Sigmoid colon (tissue), 7 donors: Measurements from ENCODE around the gene ESRRB. TPM values are rescaled to one million over a fixed set of nuclear protein-coding genes. Genes with fewer than 3 reads are reported as not detected.
A peak's percentile ranks its signal among the peaks of the same experiment; 100 is the strongest.

Source experiments
- DNase-seq: peaks from one replicate; pipeline ENCODE4 v3.0.0-alpha.2; 2019
- H3K27ac ChIP-seq, 4 donors: fragments of 200-600 bp; sonication (generic); one replicate each; pipeline ENCODE4 v1.5.1; 2016 to 2019; ENCODE audit warnings: mild to moderate bottlenecking in 1 of 4
- H3K27me3 ChIP-seq, 3 donors: fragments of 200-600 bp; sonication (generic); one replicate each; pipeline ENCODE4 v1.5.1; 2019; ENCODE audit warnings: mild to moderate bottlenecking in 1 of 3
- H3K36me3 ChIP-seq, 4 donors: fragments of 200-600 bp; sonication (generic); one replicate each; pipeline ENCODE4 v1.5.1; 2016 to 2019
- H3K4me1 ChIP-seq, 4 donors: fragments of 200-600 bp; sonication (generic); one replicate each; pipeline ENCODE4 v1.5.1; 2017 to 2019
- H3K4me3 ChIP-seq, 4 donors: fragments of 200-600 bp; sonication (generic); one replicate each; pipeline ENCODE4 v1.5.1; 2017 to 2019; ENCODE audit warnings: mild to moderate bottlenecking in 2 of 4, moderate library complexity in 1 of 4
- H3K9me3 ChIP-seq, 4 donors: fragments of 200-600 bp in 3 of 4; sonication (generic) in 3 of 4; one replicate each; pipeline versions ENCODE4 v1.5.1 to v1.6.1; 2013 to 2019
- EP300 ChIP-seq, 4 donors: sonication (generic); formaldehyde crosslinking; IDR thresholded peaks; one replicate each; pipeline ENCODE4 v1.6.1; 2017; ENCODE audit warnings: antibody characterized with exemption in 4 of 4
- POLR2A ChIP-seq, 2 donors: fragments of 450-650 bp; IDR thresholded peaks; one replicate each; pipeline ENCODE4 v1.6.1; 2016; ENCODE audit warnings: antibody characterized with exemption in 2 of 2, mild to moderate bottlenecking in 2 of 2, moderate library complexity in 2 of 2
- POLR2AphosphoS5 ChIP-seq, 4 donors: sonication (generic); formaldehyde crosslinking; IDR thresholded peaks; one replicate each; pipeline ENCODE4 v1.6.1; 2017; ENCODE audit warnings: antibody characterized with exemption in 4 of 4
- WGBS, 2 donors: extraction: QIAGEN DNeasy Blood & Tissue Kit; methylation state at CpG; one replicate each; pipeline ENCODE4 v1.1.7; 2013; 5-methylcytosine and 5-hydroxymethylcytosine counted together
- intact Hi-C: fragments of 100-400 bp; cut with DNase I; formaldehyde crosslinking; loops from one replicate; pipeline ENCODE4 v1.15.1; 2023
- polyA plus RNA-seq, 3 donors: library from polyadenylated mRNA; stranded (reverse); fragments of 200-250 nt; gene quantifications; one replicate each; pipeline ENCODE4 v1.2.3, GENCODE V29; 2013
- total RNA-seq, 4 donors: library from RNA; depleted of rRNA; stranded (reverse); fragments of >200 nt; gene quantifications; one replicate each; pipeline ENCODE4 v1.1.0, GENCODE V29; 2016
- TF ChIP-seq, protein P1 (sequence below), 4 experiments: fragments of 450-650 bp in 3 of 4; fragments of 200-600 bp in 1 of 4; IDR thresholded peaks; one replicate each; pipeline ENCODE4 v1.5.1; 2016 to 2019; ENCODE audit warnings: antibody characterized with exemption in 4 of 4, mild to moderate bottlenecking in 3 of 4, moderate library complexity in 2 of 4
- donor health status: healthy with polysubstance abuse.
- donor health status: Bipolar disorder and iron deficiency.
- donor health status: healthy.

ESRRB gene
- total and polyA plus RNA-seq, 7 donors = under 0.01 to 0.04 TPM; not detected in 5

DNA sequence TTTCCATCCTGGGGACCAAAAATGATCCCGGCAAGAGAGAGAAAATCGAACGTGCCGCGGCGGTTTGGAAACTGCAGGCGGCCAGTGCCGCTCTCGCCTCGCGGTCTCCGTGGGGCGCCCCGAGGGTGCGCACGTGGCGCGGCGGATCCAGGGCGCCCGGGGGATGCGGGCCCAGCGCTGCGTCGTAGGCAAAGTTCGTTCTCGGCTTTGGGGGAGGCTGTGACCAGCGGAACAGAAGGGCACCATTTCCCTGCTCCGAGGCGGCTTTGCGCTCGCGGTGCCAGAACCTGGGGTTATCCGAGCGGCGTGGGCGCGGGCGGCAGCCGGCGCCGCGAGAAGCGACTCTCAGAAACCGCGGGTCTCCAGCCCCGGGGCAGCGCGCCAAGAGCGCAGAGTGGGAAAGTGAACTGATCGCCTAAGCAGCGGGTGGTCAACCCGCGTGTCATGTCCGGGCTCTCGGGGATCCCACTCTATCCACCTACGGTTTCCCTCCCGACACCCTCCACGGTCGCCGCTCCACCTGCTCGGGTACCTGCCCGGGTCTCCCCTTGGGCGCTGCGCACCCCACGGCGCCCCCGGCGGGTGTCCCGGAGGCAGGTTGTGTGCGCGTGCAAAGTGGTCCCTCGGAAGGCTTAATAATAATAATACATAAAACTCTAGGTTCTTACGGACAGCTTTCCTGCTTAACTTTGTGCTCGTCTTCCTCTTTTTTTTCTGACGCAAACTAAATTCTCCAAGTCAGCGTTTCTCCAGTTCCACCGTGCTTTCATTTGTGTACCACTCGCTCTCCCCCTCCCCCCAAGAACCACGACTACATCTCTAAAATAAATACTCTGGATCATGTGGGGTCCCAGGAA, 1.2 kb downstream of the ESRRB start:
- WGBS, 2 donors = 2 to 7% methylated on average over 80 of the region's 80 CpGs
- DNase-seq = no peak
- H3K4me3 ChIP-seq = peak overlapping the region in 2 of 4 donors; percentile 16 to 27
- peaks cover 0 to 21% (median 19%) of the 10 kb centered on the region in 4 donors for H3K4me1 ChIP-seq
- intact Hi-C loops = no loop called here
- no peak overlapping the region for H3K27ac ChIP-seq
- H3K36me3 ChIP-seq = no peaks in the 10 kb centered on the region
- no peak for TF ChIP-seq POLR2A (IDR thresholded peaks at IDR 0.05)
- no peak for TF ChIP-seq POLR2AphosphoS5 (IDR thresholded peaks at IDR 0.05)
- TF ChIP-seq, protein P1, sequence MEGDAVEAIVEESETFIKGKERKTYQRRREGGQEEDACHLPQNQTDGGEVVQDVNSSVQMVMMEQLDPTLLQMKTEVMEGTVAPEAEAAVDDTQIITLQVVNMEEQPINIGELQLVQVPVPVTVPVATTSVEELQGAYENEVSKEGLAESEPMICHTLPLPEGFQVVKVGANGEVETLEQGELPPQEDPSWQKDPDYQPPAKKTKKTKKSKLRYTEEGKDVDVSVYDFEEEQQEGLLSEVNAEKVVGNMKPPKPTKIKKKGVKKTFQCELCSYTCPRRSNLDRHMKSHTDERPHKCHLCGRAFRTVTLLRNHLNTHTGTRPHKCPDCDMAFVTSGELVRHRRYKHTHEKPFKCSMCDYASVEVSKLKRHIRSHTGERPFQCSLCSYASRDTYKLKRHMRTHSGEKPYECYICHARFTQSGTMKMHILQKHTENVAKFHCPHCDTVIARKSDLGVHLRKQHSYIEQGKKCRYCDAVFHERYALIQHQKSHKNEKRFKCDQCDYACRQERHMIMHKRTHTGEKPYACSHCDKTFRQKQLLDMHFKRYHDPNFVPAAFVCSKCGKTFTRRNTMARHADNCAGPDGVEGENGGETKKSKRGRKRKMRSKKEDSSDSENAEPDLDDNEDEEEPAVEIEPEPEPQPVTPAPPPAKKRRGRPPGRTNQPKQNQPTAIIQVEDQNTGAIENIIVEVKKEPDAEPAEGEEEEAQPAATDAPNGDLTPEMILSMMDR (IDR thresholded peaks at IDR 0.05) = no peak
- no peak for TF ChIP-seq EP300 (IDR thresholded peaks at IDR 0.05)
- H3K9me3 ChIP-seq = no peaks in the 10 kb centered on the region
- H3K27me3 ChIP-seq = peaks cover 23 to 77% (median 48%) of the 10 kb centered on the region in 3 donors

DNA sequence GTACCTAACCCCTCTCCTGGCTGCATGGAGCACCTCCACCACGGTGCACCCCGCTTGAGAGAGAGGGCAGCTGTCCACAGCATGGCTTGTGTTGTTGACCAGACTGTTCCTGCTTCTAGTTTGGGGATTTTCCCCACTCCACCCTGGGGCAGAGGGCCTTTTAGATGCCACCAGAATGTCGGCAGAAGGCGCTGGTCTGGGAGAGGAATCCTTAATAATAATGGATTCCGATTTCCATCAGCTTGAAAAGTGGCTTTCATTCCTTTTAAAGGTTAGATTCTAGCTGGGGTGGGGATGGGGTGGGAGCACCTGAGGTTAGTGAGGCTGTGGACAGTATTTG, 1.8 kb downstream of the ESRRB start:
- no peaks in the 10 kb centered on the region for H3K9me3 ChIP-seq
- no peak for DNase-seq
- 17 to 24% methylated on average over 5 of the region's 5 CpGs for WGBS, 2 donors
- no peak overlapping the region for H3K27ac ChIP-seq
- TF ChIP-seq POLR2A (IDR thresholded peaks at IDR 0.05) (no peak), EP300 (IDR thresholded peaks at IDR 0.05) (no peak), POLR2AphosphoS5 (IDR thresholded peaks at IDR 0.05) (no peak)
- TF ChIP-seq, protein P1 (IDR thresholded peaks at IDR 0.05) = no peak
- peak overlapping the region in 1 of 4 donors; percentile 27 for H3K4me3 ChIP-seq
- H3K36me3 ChIP-seq = no peaks in the 10 kb centered on the region
- peaks cover 23 to 83% (median 51%) of the 10 kb centered on the region in 3 donors for H3K27me3 ChIP-seq
- H3K4me1 ChIP-seq = peaks cover 0 to 21% (median 19%) of the 10 kb centered on the region in 4 donors
- intact Hi-C loops = no loop called here

DNA sequence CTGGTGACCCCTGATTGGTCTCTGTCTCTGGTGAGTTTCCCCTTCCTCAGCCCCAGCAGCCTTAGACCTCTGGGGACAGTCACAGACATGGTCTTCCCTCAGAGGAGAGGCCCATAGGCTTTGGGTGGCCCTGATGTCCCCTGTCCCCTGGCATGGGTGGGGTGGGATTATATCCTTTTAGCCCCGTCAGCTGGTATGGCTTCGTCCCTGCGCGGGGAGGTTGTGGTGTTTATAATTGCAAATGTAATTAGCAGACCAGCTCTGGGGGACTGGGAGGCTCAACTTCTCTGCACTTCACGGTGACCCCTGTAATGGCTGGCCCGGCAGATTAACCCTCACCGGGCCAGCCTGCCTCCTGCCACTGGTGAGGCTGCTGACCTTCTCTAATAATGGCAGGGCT, 5.1 kb downstream of the ESRRB start:
- Histone ChIP-seq H3K9me3 (no peaks in the 10 kb centered on the region), H3K4me3 (no peak overlapping the region), H3K27me3 (peaks cover 21 to 93% (median 38%) of the 10 kb centered on the region in 3 donors), H3K36me3 (no peaks in the 10 kb centered on the region), H3K4me1 (peaks cover 0 to 17% (median 16%) of the 10 kb centered on the region in 4 donors), H3K27ac (no peak overlapping the region)
- intact Hi-C loops = loop anchor here (10.0 kb wide), 1 partner anchor 676 kb away; no protein-coding TSS in a partner anchor
- 27 to 39% methylated on average over 7 of the region's 7 CpGs for WGBS, 2 donors
- DNase-seq = no peak
- TF ChIP-seq POLR2A (IDR thresholded peaks at IDR 0.05) (no peak), EP300 (IDR thresholded peaks at IDR 0.05) (no peak), POLR2AphosphoS5 (IDR thresholded peaks at IDR 0.05) (no peak)
- TF ChIP-seq, protein P1 (IDR thresholded peaks at IDR 0.05) = no peak

DNA sequence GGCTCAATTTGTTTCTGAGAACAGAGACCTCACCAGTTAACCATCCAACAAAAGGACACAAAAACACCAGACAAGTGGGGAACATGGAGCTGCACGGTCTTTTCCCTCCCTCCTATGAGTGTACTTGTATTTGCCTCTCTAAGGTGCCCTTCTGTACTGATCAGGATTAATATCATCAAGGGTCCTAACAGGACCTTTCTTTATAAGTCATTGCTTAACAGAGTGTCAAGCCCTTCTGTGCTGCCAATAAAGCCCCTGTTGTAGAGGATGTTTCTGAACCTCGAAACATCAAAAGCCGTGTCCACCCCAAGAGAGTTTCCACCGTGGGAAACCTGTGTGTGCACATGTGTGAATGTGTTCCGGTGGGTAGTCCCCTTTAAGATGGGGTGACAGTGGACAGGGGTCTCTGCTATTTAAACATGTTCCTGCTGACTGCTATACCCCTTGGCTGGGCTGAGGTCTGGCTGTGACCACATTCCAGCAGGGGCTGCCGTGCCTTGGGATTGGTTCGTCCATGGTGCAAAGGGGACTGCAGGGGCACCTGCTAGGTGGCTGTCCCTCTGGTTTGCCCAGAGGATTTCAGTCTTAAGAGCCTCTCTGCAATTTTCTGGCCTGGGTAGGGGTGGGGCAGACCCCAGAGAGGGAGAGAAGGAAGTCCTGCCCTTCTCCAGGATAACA, 6.0 kb downstream of the ESRRB start:
- Histone ChIP-seq H3K27ac (no peak overlapping the region), H3K9me3 (no peaks in the 10 kb centered on the region), H3K36me3 (no peaks in the 10 kb centered on the region), H3K4me1 (peaks cover 0 to 8% (median 6%) of the 10 kb centered on the region in 4 donors), H3K4me3 (no peak overlapping the region), H3K27me3 (peaks cover 15 to 90% (median 31%) of the 10 kb centered on the region in 3 donors)
- no peak for DNase-seq
- TF ChIP-seq POLR2A (IDR thresholded peaks at IDR 0.05) = no peak
- no peak for TF ChIP-seq POLR2AphosphoS5 (IDR thresholded peaks at IDR 0.05)
- TF ChIP-seq, protein P1 (IDR thresholded peaks at IDR 0.05) = no peak
- TF ChIP-seq EP300 (IDR thresholded peaks at IDR 0.05) = no peak
- intact Hi-C loops = loop anchor here (10.0 kb wide), 1 partner anchor 677 kb away; no protein-coding TSS in a partner anchor
- 76 to 77% methylated on average over 7 of the region's 7 CpGs for WGBS, 2 donors
